Hepatocyte (in vitro differentiated cells): ENCODE results near the gene SDHA. TPM values are rescaled to one million over a fixed set of nuclear protein-coding genes. Genes with fewer than 3 reads are reported as not detected.

Experiments used
- DNase-seq: peaks from one replicate; pipeline ENCODE4 v3.0.0-alpha.2; 2016; ENCODE audit warnings: low spot score
- H2AFZ ChIP-seq: fragments of 200-600 bp; sonication (generic); 2 replicates; pipeline ENCODE4 v1.6.0; 2016; ENCODE audit warnings: antibody characterized with exemption, mild to moderate bottlenecking
- H3K27ac ChIP-seq: fragments of 200-600 bp; sonication (generic); 2 replicates; pipeline ENCODE4 v1.5.1; 2016; ENCODE audit warnings: mild to moderate bottlenecking
- H3K27me3 ChIP-seq: fragments of 200-600 bp; sonication (generic); 2 replicates; pipeline ENCODE4 v1.6.1; 2016
- H3K36me3 ChIP-seq: fragments of 200-600 bp; sonication (generic); replicated peaks from 2 replicates; pipeline ENCODE4 v1.5.1; 2016; ENCODE audit warnings: low read depth; ENCODE audit not compliant: insufficient read depth
- H3K4me1 ChIP-seq: fragments of 200-600 bp; sonication (generic); 2 replicates; pipeline ENCODE4 v1.5.1; 2016; ENCODE audit warnings: mild to moderate bottlenecking, moderate library complexity; ENCODE audit not compliant: insufficient read depth
- H3K4me2 ChIP-seq: fragments of 200-600 bp; sonication (generic); 2 replicates; pipeline ENCODE4 v1.6.0; 2016
- H3K4me3 ChIP-seq: fragments of 200-600 bp; sonication (generic); 2 replicates; pipeline ENCODE4 v1.5.1; 2016; ENCODE audit warnings: mild to moderate bottlenecking
- H3K79me2 ChIP-seq: fragments of 200-600 bp; sonication (generic); 2 replicates; pipeline ENCODE4 v1.6.0; 2017; ENCODE audit warnings: mild to moderate bottlenecking
- H3K9me2 ChIP-seq: fragments of 200-600 bp; sonication (generic); replicated peaks from 2 replicates; pipeline ENCODE4 v1.6.0; 2017; ENCODE audit warnings: mild to moderate bottlenecking; ENCODE audit not compliant: insufficient read depth
- H3K9me3 ChIP-seq: fragments of 200-600 bp; sonication (generic); 2 replicates; pipeline ENCODE4 v1.5.1; 2016; ENCODE audit warnings: low read depth, mild to moderate bottlenecking
- H4K20me1 ChIP-seq: fragments of 200-600 bp; sonication (generic); 2 replicates; pipeline ENCODE4 v1.6.0; 2016; ENCODE audit warnings: mild to moderate bottlenecking; ENCODE audit not compliant: insufficient read depth, poor library complexity, severe bottlenecking
- CTCF ChIP-seq: fragments of 200-600 bp; sonication (generic); IDR thresholded peaks from 2 replicates; pipeline ENCODE4 v1.5.1; 2016; ENCODE audit warnings: antibody characterized with exemption, mild to moderate bottlenecking; ENCODE audit not compliant: poor library complexity
- EZH2 ChIP-seq: fragments of 200-600 bp; sonication (generic); IDR thresholded peaks from 2 replicates; pipeline ENCODE4 v1.6.1; 2016; ENCODE audit warnings: antibody characterized with exemption, mild to moderate bottlenecking, borderline replicate concordance
- EZH2phosphoT487 ChIP-seq: fragments of 200-600 bp; sonication (generic); IDR thresholded peaks from one replicate; pipeline ENCODE4 v1.6.1; 2018; ENCODE audit warnings: antibody characterized with exemption, mild to moderate bottlenecking, low read depth, moderate library complexity; ENCODE audit not compliant: unreplicated experiment, severe bottlenecking
- WGBS: methylation state at CpG from one replicate; pipeline ENCODE4 v1.1.6; 2016; ENCODE audit warnings: low lambda C conversion rate; ENCODE audit errors: missing lambda C conversion rate; 5-methylcytosine and 5-hydroxymethylcytosine counted together
- polyA plus RNA-seq: library from polyadenylated mRNA; unstranded; fragments of >200 nt; fragmentation: Nextera tagmentation; extraction: Ambion mirVana; gene quantifications from 2 replicates; pipeline ENCODE4 v1.2.1, GENCODE V29; 2016
- total RNA-seq: library from RNA; depleted of rRNA; stranded (reverse); fragments of >200 nt; gene quantifications from 2 replicates; pipeline ENCODE4 v1.2.3, GENCODE V29; 2014

SDHA gene
- total and polyA plus RNA-seq, 2 experiments from 2014 or later, result 102 to 159 TPM

GRCh38 chr5:206406-206805, 11.7 kb upstream of the SDHA start:
- DNase-seq, result no peak
- H2AFZ ChIP-seq, result no peak overlapping the region
- no peak overlapping the region for H3K4me3 ChIP-seq
- 76% methylated on average over 11 of the region's 11 CpGs for WGBS
- no peak overlapping the region for H3K4me2 ChIP-seq
- TF ChIP-seq CTCF (no peak), EZH2phosphoT487 (no peak), EZH2 (no peak)
- H3K27ac ChIP-seq, result no peak overlapping the region
- no peaks in the 10 kb centered on the region for H3K36me3 ChIP-seq
- no peaks in the 10 kb centered on the region for H3K9me2 ChIP-seq
- no peaks in the 10 kb centered on the region for H3K4me1 ChIP-seq
- H3K27me3 ChIP-seq, result no peaks in the 10 kb centered on the region
- H3K9me3 ChIP-seq, result no peaks in the 10 kb centered on the region
- peaks cover 45% of the 10 kb centered on the region for H3K79me2 ChIP-seq
- H4K20me1 ChIP-seq, result peaks cover 32% of the 10 kb centered on the region

- no peak for DNase-seq
- Histone ChIP-seq H3K9me2 (no peaks in the 10 kb centered on the region), H3K9me3 (no peaks in the 10 kb centered on the region), H4K20me1 (peaks cover 32% of the 10 kb centered on the region), H2AFZ (no peak overlapping the region), H3K36me3 (no peaks in the 10 kb centered on the region), H3K4me1 (no peaks in the 10 kb centered on the region), H3K4me3 (no peak overlapping the region), H3K27ac (no peak overlapping the region), H3K79me2 (peaks cover 45% of the 10 kb centered on the region), H3K27me3 (no peaks in the 10 kb centered on the region), H3K4me2 (no peak overlapping the region)
- TF ChIP-seq EZH2phosphoT487, result no peak
- WGBS, result 77% methylated on average over 8 of the region's 8 CpGs
These were observed 11.1 kb upstream of the SDHA start for GRCh38 chr5:206927-207536.

- no peak overlapping the region for H3K4me3 ChIP-seq
- H3K4me1 ChIP-seq, result no peaks in the 10 kb centered on the region
- no peak overlapping the region for H2AFZ ChIP-seq
- no peaks in the 10 kb centered on the region for H3K9me2 ChIP-seq
- WGBS, result 88% methylated on average over 14 of the region's 14 CpGs
- no peaks in the 10 kb centered on the region for H3K9me3 ChIP-seq
- H3K79me2 ChIP-seq, result peaks cover 45% of the 10 kb centered on the region
- no peaks in the 10 kb centered on the region for H3K27me3 ChIP-seq
- no peak overlapping the region for H3K27ac ChIP-seq
- no peaks in the 10 kb centered on the region for H3K36me3 ChIP-seq
- TF ChIP-seq EZH2, result no peak
- no peak for TF ChIP-seq EZH2phosphoT487
- TF ChIP-seq CTCF, result no peak
- no peak overlapping the region for H3K4me2 ChIP-seq
- H4K20me1 ChIP-seq, result peaks cover 32% of the 10 kb centered on the region
- no peak for DNase-seq
These were observed 10.5 kb upstream of the SDHA start for GRCh38 chr5:207599-207998.

GRCh38 chr5:208449-209114, 9.5 kb upstream of the SDHA start:
- Histone ChIP-seq H3K4me3 (no peak overlapping the region), H4K20me1 (peaks cover 32% of the 10 kb centered on the region), H2AFZ (no peak overlapping the region), H3K9me2 (no peaks in the 10 kb centered on the region), H3K27ac (no peak overlapping the region), H3K79me2 (peaks cover 49% of the 10 kb centered on the region), H3K27me3 (no peaks in the 10 kb centered on the region), H3K9me3 (no peaks in the 10 kb centered on the region), H3K4me1 (no peaks in the 10 kb centered on the region), H3K36me3 (no peaks in the 10 kb centered on the region), H3K4me2 (no peak overlapping the region)
- no peak for DNase-seq
- WGBS, result 95% methylated on average over 15 of the region's 15 CpGs
- TF ChIP-seq CTCF (no peak), EZH2phosphoT487 (no peak), EZH2 (no peak)
